ENCODE measurements around the gene TRAF2. TPM values are rescaled to one million over a fixed set of nuclear protein-coding genes. Genes with fewer than 3 reads are reported as not detected.
"Not testable (repeated sequence)": the region's sequence is repeated elsewhere in the genome, so short reads cannot be mapped to it uniquely, and the experiment has no call there.

TRAF2 gene
- total RNA-seq, 6 experiments from 2014 or later, result 11.1 to 15.9 (median 13.6) TPM

- Mint-ChIP-seq H3K27me3 (ENCODE audit: insufficient read depth) (peaks cover 10% of the 10 kb centered on the region), H3K4me3 (peak overlapping the region; percentile 41; the same call in 1 of the 2 replicates), H3K27ac (no peak overlapping the region), H3K9me3 (no peaks in the 10 kb centered on the region), H3K36me3 (ENCODE audit: low read depth) (peaks cover 4% of the 10 kb centered on the region), H3K4me1 (ENCODE audit: low read depth) (peaks cover 20% of the 10 kb centered on the region)
- no peak for DNase-seq
- no peak for TF ChIP-seq CTCF (IDR thresholded peaks at IDR 0.05)
Measured at GRCh38 chr9:136840140-136840876, 46.0 kb upstream of the TRAF2 start.

- H3K4me3 Mint-ChIP-seq, result no peak overlapping the region; the same call in 1 of the 2 replicates
- no peak for TF ChIP-seq CTCF (IDR thresholded peaks at IDR 0.05)
- DNase-seq, result peak; percentile 59
- peaks cover 10% of the 10 kb centered on the region for H3K27me3 Mint-ChIP-seq (ENCODE audit: insufficient read depth)
- no peaks in the 10 kb centered on the region for H3K9me3 Mint-ChIP-seq
- peaks cover 20% of the 10 kb centered on the region for H3K4me1 Mint-ChIP-seq (ENCODE audit: low read depth)
- peaks cover 4% of the 10 kb centered on the region for H3K36me3 Mint-ChIP-seq (ENCODE audit: low read depth)
- peak overlapping the region; percentile 9; the same call in 1 of the 2 replicates for H3K27ac Mint-ChIP-seq
Measured at GRCh38 chr9:136840877-136841645, 45.3 kb upstream of the TRAF2 start.

GRCh38 chr9:136841646-136842379 lies 44.5 kb upstream of the TRAF2 start:
- H3K36me3 Mint-ChIP-seq (ENCODE audit: low read depth); H3K9me3 Mint-ChIP-seq; DNase-seq: not testable (repeated sequence)
- peaks cover 20% of the 10 kb centered on the region for H3K4me1 Mint-ChIP-seq (ENCODE audit: low read depth)
- H3K27me3 Mint-ChIP-seq (ENCODE audit: insufficient read depth), result peaks cover 14% of the 10 kb centered on the region
- H3K27ac Mint-ChIP-seq, result peak overlapping the region; percentile 9; the same call in 1 of the 2 replicates
- H3K4me3 Mint-ChIP-seq, result peak overlapping the region; percentile 89

GRCh38 chr9:136842380-136842948 lies 43.9 kb upstream of the TRAF2 start, which contains the start of gene AJM1:
Gene AJM1 (plus strand): TSS chr9:136842478. CDS start chr9:136844415, 1,937 bp downstream.
- Mint-ChIP-seq H3K27ac (peak within 1 kb of the TSS; percentile 53), H3K4me3 (peak within 1 kb of the TSS; percentile 89), H3K4me1 (ENCODE audit: low read depth) (peaks cover 20% of the 10 kb centered on the region), H3K27me3 (ENCODE audit: insufficient read depth) (peaks cover 14% of the 10 kb centered on the region)
- DNase-seq, result peak; percentile 61
- not testable (repeated sequence) for H3K36me3 Mint-ChIP-seq (ENCODE audit: low read depth); H3K9me3 Mint-ChIP-seq
- peak; percentile 91 for TF ChIP-seq CTCF (IDR thresholded peaks at IDR 0.05)

GRCh38 chr9:136843159-136843800 lies 43.0 kb upstream of the TRAF2 start:
- H3K27me3 Mint-ChIP-seq (ENCODE audit: insufficient read depth), result peaks cover 20% of the 10 kb centered on the region
- peak overlapping the region; percentile 63 for H3K4me3 Mint-ChIP-seq
- DNase-seq; H3K36me3 Mint-ChIP-seq (ENCODE audit: low read depth); H3K9me3 Mint-ChIP-seq: not testable (repeated sequence)
- peak overlapping the region; percentile 55 for H3K27ac Mint-ChIP-seq
- peaks cover 20% of the 10 kb centered on the region for H3K4me1 Mint-ChIP-seq (ENCODE audit: low read depth)
